GM18870 (cell line): ENCODE results near the gene CPT1B.
"Not testable (repeated sequence)": the region's sequence is repeated elsewhere in the genome, so short reads cannot be mapped to it uniquely, and the experiment has no call there.

ENCODE experiments used
- ATAC-seq: cut with Tn5 transposase; IDR thresholded peaks from one replicate; pipeline ENCODE4 v1.9.1; 2021; ENCODE audit warnings: moderate library complexity; ENCODE audit not compliant: unreplicated experiment

The CPT1B gene

DNA sequence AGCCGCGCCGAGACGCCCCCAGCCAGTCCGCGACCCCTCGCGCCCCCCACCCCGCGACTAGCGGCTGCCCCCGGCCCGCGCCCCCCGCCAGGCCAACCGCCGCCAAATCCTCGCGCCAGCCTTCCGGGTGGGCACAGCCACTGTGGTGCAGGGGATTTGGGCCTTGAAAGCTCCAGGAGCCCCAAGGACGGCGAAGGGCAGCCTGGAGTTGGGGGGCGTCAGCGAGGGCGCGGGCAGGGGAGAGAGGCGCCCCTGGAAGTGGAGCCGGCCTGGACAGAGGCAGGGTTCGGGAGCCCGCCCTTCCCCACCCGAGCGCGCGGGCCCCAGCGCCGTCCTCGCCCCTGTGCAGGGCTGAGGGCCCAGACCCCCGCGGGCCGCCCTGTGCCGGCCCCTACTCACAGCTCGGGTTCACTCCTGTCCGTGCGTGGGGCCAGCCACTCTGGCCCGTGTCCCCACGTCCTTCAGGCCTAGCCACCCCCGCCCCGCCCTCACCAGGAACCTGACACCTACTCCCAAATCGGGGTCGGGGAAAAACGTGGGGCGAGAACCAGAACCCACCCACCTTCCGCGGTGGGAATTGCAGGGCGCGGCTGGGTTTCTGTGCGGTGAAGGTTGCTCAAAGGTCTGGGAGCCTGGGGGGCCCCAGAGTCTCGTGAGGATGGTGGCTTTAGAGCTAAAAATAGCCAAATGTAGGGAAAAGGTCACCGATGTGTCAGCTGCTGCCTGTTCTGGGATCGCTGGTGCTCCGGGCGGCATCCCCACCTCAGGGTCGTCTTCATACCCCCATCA, at the start of gene CPT1B:
Gene CPT1B, minus strand, starts transcription at position 441 of the 789 bp plus-strand sequence. CDS start 512 bp downstream, outside the sequence.
- no peak for ATAC-seq

DNA sequence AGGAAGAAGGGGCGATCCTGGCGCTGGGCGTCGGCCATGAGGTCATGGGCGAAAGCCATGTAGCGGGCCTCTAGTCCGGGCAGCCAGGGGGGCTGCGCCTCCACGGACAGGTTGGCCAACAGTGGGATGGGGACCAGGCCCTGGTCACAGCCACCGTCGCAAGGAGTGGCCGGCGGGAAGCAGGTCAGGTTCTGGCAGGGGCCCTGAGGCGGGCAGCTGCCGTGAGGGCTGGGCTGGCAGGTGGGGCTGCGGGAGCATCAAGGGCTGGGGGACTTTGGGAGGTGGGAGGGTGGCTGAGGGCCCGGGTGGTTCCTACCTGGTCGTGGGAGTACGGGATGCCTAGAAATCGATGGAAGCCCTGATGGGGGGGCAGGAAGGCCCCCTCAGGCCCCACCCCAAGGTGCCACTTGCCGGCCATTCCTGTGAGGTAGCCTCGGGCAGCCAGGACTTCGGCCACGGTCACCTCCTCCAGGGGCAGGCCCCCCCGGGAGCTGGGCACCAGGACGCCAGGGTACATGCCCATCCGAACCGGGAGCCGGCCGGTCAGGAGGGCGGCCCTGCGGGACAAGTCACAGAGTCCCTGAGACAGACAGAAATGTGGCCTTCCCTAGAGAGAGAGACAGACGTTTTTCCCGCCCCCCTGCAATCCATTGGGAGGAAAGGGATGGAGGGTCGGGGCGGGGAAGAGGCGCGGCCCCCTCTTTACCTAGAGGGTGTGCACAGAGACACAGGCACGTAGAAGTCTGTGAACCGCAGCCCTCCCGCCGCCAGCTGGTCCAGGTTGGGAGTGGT, 48.8 kb upstream of the CPT1B start:
- no peak for ATAC-seq

DNA sequence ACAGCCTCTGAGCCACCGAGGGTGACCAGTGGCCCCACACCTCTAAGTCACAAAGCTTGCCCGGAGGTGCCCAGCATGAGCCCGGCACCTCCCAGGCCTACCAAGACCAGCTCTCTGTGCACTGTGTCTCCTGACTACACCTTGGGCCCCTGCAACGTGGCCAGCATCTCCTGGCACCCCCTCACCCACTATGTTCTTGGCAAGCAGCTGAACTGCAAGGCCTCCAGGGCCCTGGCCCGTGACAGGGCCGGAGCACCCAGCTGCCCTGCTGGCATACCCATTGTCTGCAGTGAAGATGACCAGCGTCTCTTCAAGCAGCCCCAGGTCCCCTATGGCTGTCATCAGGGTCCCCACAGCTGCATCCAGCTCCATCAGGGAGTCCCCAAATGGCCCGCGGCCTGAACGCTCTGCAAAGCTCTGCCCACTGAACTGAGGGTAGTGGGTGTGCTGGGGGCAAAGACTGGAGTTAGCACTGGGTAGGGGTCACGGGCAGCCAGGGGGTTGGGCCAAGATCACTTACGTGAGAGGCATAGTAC, 48.2 kb upstream of the CPT1B start:
- no peak for ATAC-seq

DNA sequence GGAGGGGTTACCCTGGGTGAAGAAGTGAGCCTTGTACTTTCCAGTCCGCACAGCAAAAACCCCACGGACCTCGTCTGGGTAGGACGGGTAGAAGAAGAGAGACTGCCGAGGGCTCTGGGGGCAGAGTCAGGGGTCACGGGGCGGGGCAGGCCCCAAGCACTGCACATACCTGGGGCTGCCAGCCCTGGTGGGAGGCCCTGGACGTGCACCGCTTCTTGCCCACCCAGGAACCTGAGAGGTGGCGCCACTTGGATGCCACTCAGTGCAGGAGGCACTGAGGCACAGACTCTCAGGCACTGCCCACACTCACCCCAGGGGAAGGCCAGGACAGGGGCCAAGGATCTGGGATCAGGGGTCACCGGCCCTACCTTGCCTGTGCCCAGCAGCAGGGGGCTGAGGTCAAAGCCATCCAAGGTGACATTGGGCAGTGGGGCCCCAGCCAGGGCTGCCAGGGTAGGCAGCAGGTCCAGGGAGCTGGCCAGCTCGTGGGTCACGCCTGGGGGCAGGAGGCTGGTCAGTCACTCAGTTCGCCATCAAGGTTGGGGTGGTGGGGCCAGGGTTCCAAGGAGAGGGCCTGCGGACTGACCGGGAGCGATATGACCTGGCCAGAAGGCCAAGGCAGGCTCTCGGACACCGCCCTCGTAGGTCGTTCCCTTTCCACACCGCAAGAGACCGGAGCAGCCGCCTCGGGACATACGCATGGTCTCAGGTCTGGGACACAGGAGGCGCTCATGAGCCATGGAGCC, 47.5 kb upstream of the CPT1B start:
- ATAC-seq, result no peak

DNA sequence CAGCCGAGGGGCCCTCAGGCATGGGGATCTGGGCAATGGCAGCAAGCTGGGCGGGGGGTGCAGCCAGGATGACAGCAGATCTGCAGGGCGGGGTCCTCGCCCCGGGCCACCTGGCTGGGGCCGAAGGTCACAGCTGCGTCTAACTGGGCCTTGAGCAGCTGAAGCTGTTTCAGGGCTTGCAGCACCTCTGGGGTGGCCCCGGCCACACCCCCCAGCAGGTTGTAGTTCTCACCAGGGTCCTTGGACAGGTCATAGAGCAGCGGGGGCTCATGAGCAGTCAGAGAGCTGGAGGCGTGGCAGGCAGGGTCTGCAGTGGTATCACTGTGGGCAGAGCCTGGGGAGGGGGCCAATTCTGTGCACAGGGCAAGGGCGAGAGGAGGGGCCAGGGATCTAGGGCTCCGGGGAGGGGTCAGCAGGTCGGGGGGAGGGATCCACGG, 46.9 kb upstream of the CPT1B start:
- ATAC-seq, result no peak

DNA sequence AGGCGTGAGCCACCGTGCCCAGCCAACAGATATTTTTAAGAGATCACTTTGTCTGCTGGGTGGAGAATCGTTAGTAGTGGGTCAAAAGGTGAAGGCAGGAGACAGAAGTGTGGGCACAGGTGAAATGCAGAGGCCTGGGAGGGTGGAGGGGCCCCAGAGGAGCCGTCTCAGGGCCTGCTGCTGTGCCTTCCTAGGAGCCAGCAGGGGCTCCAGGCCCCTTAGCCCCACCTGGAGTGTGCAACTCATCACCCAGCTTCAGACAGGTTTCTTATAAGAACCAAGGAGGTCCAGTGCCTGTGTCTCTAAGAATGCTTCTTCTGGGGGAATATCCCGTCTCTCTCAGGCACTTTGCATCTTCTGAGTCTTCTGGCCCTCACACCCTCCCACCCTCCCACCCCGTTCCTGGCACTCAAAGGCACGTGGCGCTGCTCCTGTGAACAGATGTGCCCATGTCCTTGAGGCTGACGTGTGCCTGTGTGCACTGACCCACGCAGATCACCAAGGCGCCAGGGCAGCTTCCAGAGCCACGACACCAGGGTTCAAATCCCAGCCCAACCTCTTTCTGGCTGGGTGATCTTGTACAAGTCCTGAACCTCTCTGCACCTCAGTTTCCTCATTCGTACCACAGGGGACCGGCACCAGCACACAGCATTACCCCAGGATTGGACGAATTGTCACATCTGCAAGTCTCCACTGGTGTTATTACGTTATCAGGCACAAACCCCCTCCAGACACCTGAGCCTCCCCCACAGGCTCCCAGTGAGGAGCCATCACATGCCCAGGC, 46.3 kb upstream of the CPT1B start:
- no peak for ATAC-seq

DNA sequence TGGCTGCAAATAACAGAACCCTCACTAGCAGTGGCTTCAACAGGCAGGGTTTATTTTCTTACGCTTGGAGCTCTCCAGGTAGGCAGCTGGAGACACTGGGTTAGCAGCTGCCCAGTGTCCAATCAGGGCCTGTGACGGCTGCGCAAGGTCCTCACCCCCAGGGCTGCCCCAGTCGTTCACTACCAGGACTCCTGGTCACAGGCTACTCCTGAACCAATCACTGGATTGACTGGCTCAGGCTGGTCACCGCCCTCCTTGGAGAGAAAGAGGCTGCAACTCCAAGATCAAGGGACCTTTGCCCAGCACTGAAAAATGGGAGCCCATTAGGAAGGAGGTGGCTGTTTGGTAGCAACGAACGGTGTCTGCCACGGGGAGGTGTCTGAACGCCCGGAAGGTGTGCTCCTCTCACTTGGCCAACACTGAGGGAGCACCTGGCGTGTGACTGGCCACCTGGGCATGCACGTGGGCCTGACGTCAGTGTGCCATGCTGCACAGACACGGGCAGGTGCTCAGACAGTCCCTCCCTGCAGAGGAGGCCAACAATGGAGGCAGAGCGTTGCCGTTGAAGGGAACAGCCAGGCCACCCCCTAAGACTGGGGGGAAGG, 44.6 kb upstream of the CPT1B start:
- no peak for ATAC-seq

DNA sequence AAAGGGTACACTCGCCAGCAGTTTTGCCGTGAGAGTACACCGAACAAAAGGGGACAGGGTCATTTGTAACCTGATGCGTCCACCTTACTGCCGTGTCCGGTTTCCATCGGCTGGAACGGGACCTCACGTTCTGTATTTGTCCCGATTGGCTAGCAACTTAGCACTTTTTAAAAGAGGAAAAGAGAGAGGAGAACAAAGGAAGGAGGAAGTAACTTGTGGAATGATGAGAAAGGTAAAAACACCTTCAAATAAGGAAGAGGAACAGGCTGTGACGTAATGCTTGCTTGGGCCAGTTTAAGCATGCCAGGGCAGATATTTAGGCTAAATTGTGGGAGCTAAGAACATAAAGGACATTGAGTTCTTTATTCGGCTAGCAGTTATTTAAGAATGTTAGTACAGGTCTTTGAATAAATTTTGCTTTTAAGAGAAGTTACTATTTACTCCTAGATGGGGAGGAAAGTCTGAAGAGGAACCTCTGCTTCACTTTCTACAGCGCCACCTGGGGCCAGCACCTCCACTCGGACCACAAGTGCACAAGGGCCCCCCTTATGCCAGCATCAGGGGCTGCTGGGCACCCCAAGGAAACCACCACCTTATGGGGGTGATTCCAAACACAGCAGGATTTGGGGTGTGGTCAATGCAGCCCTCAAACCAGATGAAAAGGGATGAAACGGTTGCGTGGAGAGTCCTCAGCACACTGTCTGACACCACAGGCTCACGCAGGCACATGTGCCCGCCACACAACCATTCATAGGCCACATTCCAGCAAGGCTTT, 43.9 kb upstream of the CPT1B start:
- ATAC-seq, result no peak

DNA sequence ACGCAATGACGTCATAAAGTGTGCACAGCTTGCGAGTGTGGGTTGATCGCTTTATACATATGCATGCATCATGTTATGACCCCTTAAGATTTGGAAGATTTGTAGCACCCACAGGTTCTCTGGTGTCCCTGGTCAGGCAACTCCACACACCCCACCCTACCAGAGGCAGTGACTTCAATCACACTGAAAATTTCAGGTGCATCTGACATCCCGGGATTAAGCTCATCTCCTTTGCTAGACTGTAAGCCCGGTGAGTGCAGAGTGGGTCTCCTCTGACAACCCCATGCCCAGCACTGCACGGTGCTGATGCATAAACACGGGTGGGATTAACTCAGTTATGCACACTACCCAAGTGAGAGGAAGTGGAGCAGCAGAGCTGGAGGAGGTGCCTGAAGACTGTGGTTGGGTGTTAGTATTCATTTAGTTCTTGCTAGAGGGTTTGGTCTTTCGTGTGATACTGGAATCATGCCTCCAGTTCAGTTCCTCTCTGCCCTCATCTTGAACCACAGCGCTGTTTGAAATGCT, 43.2 kb upstream of the CPT1B start:
- no peak for ATAC-seq

DNA sequence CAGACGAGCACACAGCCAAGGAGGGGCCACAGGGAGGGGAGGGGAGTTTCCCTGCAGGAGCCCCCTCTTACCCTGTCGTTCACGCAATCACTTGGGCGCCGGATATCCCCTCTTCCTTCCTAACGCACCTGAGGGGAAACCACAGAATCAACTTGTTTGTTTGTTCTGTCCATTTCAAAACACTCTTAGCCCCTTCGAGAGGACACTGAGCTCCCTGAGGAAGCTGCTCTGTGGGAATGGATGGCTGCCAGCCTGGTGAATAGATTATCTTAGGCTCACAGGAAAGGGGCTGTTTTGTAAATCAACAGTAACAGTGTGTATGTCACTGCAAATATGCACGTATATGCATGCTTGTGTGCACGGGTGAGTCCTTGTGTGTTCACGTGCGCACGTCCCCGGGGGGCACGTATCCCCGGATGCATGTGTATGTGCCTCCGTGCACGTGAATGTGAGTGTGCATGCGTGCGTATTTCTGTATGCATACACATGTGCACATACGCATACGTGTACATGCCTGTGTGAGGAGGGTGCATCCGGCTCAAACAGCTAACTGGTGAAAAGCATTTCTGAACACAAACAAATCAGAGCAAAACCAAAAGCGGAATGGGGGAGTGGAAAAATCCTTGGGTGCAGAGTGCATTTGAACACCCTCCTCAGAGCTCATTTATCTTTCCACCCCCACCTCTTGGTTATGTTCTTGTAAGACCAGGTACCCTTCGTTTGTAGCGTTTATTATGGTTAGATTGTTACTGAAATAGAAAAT, 42.5 kb upstream of the CPT1B start:
- no peak for ATAC-seq

DNA sequence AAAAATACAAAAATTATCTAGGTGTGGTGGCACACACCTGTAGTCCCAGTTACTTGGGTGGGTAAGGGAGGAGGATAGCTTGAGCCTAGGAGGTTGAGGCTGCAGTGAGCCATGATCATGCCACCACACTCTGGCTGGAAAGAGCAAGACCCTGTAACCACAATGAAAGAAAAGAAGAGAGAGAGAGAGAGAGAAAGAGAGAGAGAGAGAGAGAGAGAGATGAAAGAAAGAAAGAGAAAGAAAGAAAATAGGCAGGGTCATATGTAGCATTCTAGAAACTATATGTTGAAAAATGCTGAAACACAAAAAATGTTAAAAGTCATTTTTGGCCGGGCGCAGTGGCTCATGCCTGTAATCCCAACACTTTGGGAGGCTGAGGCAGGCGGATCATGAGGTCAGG, 36.1 kb upstream of the CPT1B start:
- ATAC-seq, result not testable (repeated sequence)

DNA sequence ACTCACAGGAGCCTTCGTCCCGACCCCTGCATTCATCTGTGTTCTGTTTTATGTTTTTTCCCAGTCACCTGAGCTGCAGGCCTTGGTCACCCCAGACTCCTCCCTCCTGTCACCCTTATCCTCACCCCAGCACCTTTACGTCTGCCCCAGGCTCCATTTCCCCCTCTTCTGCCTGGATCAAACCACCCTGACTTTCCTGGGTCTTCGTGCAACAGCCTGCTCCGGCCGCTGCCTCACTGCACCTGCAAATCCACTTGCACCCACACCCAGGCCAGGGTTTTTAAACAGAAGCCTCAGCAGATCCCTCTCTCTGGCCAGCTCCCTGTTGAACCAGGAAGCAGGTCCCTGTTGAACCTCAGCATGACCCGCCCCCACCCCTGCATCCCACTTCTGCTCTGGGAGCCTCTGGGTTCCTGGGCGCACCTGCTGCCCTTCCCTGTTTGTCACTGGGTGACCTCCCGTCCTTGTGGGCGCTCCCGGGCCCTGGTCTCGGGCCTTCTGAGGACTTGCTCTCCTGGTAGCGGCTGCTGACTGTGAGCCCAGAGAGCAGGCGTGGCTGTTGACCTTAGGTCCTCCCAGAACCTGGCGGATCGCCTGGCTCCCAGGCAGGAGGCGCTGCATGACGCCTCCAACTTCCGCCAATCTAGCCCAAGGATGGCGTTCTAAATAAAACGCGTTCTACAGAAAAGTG, 35.2 kb upstream of the CPT1B start:
- no peak for ATAC-seq

DNA sequence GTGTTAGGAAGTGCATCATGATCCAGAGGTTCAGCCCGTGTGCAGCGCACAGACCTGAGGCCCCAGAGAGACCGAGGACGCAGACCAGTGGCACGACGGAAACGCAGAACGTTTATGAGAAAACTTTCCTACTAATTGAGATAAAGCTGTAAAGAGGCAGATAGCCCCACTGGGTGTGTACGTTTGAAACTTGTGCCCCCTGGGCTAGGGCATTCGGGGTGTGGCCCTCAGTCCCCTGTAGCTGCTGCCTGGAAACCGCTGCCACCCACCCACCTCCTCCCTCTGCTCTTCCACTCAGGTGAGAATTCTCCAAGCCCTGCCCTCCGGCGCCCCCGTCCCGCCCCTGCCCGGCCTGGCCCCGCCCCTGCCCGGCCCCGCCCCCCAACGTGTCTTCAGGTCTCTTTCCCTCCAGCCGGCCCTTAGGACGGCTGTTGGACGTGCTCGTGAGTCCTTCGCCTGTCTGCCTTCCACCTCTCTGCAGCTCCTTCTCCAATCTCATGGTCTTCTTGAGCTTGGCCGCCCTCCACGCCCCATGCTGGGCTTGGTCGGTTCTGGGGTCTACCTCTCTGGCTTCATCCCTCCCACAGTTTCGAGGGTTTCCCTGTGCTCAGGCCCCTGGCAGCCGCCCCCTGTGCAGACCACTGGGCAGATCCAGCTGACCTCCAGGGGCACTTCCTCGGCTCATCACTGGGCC, 34.4 kb upstream of the CPT1B start:
- ATAC-seq, result no peak

DNA sequence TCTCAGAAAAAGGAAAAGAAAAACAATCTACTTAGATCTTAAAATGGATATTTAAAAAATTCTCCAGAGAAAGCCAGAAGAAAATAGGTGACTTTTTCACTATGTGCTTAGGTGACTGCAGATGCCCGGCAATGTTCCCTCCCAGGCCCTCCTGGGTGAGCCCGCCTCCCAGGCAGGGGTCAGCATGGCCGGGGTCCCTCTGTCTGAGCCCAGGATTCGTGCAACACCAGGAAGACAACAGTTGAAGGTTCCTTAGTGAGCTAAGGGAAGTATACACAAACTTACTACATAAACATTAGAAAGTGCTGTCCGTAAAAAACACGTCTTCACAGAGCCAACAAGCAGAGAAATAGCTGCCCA, 33.9 kb upstream of the CPT1B start:
- ATAC-seq, result no peak

DNA sequence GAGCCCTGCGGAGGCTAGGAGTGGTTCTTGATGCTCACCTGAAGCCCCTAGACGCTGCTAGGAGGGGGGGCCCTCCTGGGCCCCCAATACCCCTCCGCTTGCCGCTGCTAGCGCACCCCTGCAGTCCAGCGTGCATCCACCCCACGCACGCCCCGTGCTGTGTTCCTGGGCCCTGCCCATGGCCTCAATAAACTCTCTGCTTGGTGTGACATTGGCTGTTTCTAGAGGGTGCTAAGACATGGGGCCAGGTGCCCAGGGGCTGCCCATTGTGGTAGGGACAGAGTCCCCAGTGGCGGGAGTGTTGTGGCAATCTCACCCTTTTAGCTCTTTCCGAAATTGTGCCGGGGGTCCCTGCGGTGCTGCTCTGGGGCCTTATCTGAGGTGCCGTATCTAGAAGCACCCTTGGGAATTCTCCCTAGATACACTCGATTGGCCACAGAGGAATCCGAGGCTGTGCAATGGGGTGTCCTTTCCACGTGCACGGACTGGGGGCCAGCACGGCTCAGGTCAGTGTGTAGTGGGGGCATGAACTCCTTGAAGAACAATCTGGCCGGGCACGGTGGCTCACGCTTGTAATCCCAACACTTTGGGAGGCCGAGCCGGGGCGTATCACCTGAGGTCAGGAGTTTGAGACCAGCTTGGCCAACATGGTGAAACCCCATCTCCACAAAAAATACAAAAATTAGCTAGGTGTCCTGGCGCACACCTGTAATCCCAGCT, 33.3 kb upstream of the CPT1B start:
- ATAC-seq, result no peak

DNA sequence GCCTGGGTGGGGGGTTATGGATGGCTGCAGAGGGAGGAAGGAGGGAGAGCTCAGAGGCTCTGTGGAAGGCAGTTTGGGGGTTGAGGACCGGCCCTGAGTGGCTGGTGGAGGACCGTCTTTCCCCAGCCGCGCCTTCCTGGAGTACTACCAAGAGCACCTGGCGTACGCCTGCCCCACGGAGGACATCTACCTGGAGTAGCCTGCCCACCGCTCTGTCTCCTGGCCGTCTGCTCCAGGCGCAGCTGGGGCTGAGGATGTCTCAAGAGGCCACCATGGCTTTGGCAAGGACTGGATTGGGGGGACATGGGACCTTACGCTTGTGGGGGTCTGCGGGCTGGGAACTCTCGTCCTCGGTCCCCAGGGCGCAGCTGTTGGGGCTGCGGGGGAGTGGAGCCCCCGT, 32.4 kb upstream of the CPT1B start:
- no peak for ATAC-seq

DNA sequence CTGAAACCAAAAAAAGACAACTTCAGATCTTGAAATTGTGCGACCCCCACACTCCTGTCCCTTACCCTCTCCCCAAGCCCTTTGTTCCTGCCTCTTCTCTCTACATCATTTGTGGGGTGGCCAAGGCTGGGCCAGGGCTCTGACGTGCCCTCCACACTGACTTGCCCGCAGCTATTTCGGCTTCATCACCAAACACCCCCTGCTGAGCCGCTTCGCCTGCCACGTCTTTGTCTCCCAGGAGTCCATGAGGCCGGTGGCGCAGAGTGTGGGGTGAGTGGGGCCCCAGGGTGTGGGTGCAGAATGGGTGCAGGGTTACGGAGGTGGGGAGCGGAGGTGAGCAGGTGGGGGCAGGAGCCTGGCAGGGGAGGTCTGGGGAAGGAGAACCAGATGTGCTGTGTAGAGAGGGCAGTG, 31.8 kb upstream of the CPT1B start:
- ATAC-seq, result no peak
